HepG2 (cell line): ENCODE results near the gene AGBL3. TPM values are rescaled to one million over a fixed set of nuclear protein-coding genes. Genes with fewer than 3 reads are reported as not detected.

Experiments used
- ARHGAP35 ChIP-seq: sonication (generic); formaldehyde crosslinking; IDR thresholded peaks from 2 replicates; pipeline ENCODE4 v1.9.0; 2022; ENCODE audit warnings: mild to moderate bottlenecking, inconsistent platforms, moderate library complexity, missing genetic modification reagents, borderline replicate concordance
- CAMTA2 ChIP-seq: sonication (generic); formaldehyde crosslinking; IDR thresholded peaks from 2 replicates; pipeline ENCODE4 v1.4.0; 2020; ENCODE audit warnings: mild to moderate bottlenecking, missing genetic modification reagents, borderline replicate concordance
- CHCHD3 ChIP-seq: sonication (generic); formaldehyde crosslinking; IDR thresholded peaks from 2 replicates; pipeline ENCODE4 v1.8.0; 2022; ENCODE audit warnings: mild to moderate bottlenecking, missing genetic modification reagents, moderate library complexity
- GPBP1L1 ChIP-seq: sonication (generic); formaldehyde crosslinking; IDR thresholded peaks from 2 replicates; pipeline ENCODE4 v1.5.0; 2020; ENCODE audit warnings: mild to moderate bottlenecking, missing genetic modification reagents
- IRF2 ChIP-seq: IDR thresholded peaks from 2 replicates; pipeline ENCODE4 v1.6.1; 2018; ENCODE audit warnings: missing genetic modification reagents, missing compliant biosample characterization
- MXD4 ChIP-seq: IDR thresholded peaks from 2 replicates; pipeline ENCODE4 v1.6.1; 2016; ENCODE audit warnings: mild to moderate bottlenecking, missing biosample characterization, missing genetic modification reagents
- NFYB ChIP-seq: sonication (generic); formaldehyde crosslinking; IDR thresholded peaks from 2 replicates; pipeline ENCODE4 v1.4.0; 2020; ENCODE audit warnings: missing genetic modification reagents
- NONO ChIP-seq, 2 experiments: fragments of 450-650 bp in 1 of 2; sonication (generic) in 1 of 2; formaldehyde crosslinking in 1 of 2; IDR thresholded peaks in 1 of 2; conservative IDR thresholded peaks in 1 of 2; 2 replicates each; pipeline versions ENCODE4 v1.6.1 to v1.8.0; 2017 to 2022; ENCODE audit warnings: mild to moderate bottlenecking in 1 of 2, missing genetic modification reagents in 1 of 2, moderate library complexity in 1 of 2
- NR2F2 ChIP-seq: IDR thresholded peaks from 2 replicates; pipeline ENCODE4 v1.6.1; 2012; ENCODE audit warnings: low read depth, inconsistent platforms, borderline replicate concordance
- RBAK ChIP-seq: sonication (generic); formaldehyde crosslinking; IDR thresholded peaks from 2 replicates; pipeline ENCODE4 v1.5.1; 2020; ENCODE audit warnings: mild to moderate bottlenecking, missing genetic modification reagents
- SETDB1 ChIP-seq: sonication (generic); formaldehyde crosslinking; IDR thresholded peaks from 2 replicates; pipeline ENCODE4 v1.5.1; 2020; ENCODE audit warnings: missing genetic modification reagents, mild to moderate bottlenecking, borderline replicate concordance
- SIX1 ChIP-seq: sonication (generic); formaldehyde crosslinking; IDR thresholded peaks from 2 replicates; pipeline ENCODE4 v1.4.0; 2020; ENCODE audit warnings: missing genetic modification reagents, borderline replicate concordance
- SOX5 ChIP-seq: IDR thresholded peaks from 2 replicates; pipeline ENCODE4 v1.6.1; 2016; ENCODE audit warnings: borderline replicate concordance
- SRSF4 ChIP-seq: fragments of 200-400 bp; formaldehyde crosslinking; IDR thresholded peaks from one replicate; pipeline ENCODE4 v1.6.1; 2018; ENCODE audit warnings: mild to moderate bottlenecking, low read depth, low read length, moderate library complexity; ENCODE audit not compliant: poor library complexity, severe bottlenecking
- THAP11 ChIP-seq: IDR thresholded peaks from 2 replicates; pipeline ENCODE4 v1.6.1; 2016; ENCODE audit warnings: missing biosample characterization, missing genetic modification reagents
- ZBTB1 ChIP-seq: sonication (generic); formaldehyde crosslinking; IDR thresholded peaks from 2 replicates; pipeline ENCODE4 v1.4.0; 2020; ENCODE audit warnings: missing genetic modification reagents, borderline replicate concordance
- ZBTB26 ChIP-seq: IDR thresholded peaks from 2 replicates; pipeline ENCODE4 v1.6.1; 2016; ENCODE audit warnings: missing compliant biosample characterization, missing genetic modification reagents, borderline replicate concordance
- ZFP37 ChIP-seq: sonication (generic); formaldehyde crosslinking; IDR thresholded peaks from 2 replicates; pipeline ENCODE4 v1.4.0; 2020; ENCODE audit warnings: missing genetic modification reagents, borderline replicate concordance
- ZNF331 ChIP-seq: sonication (generic); formaldehyde crosslinking; IDR thresholded peaks from 2 replicates; pipeline ENCODE4 v1.4.0; 2020; ENCODE audit warnings: missing genetic modification reagents
- ZNF678 ChIP-seq: sonication (generic); formaldehyde crosslinking; IDR thresholded peaks from 2 replicates; pipeline ENCODE4 v1.4.0; 2020; ENCODE audit warnings: mild to moderate bottlenecking, missing genetic modification reagents
- ZNF740 ChIP-seq: sonication (generic); formaldehyde crosslinking; IDR thresholded peaks from 2 replicates; pipeline ENCODE4 v1.4.0; 2020; ENCODE audit warnings: missing genetic modification reagents
- ZNF879 ChIP-seq: sonication (generic); formaldehyde crosslinking; IDR thresholded peaks from 2 replicates; pipeline ENCODE4 v1.8.1; 2023; ENCODE audit warnings: missing genetic modification reagents
- ZSCAN21 ChIP-seq: sonication (generic); formaldehyde crosslinking; IDR thresholded peaks from 2 replicates; pipeline ENCODE4 v1.8.0; 2022; ENCODE audit warnings: mild to moderate bottlenecking, missing genetic modification reagents, moderate library complexity, borderline replicate concordance
- polyA plus RNA-seq, 8 experiments: library from polyadenylated mRNA; depleted of rRNA in 3 of 8; stranded (reverse) in 7 of 8; unstranded in 1 of 8; fragments of >200 nt; fragmentation: Illumina TruSeq in 4 of 8; extraction: Trizol in 4 of 8; gene quantifications; 2 replicates each; pipeline versions ENCODE4 v1.2.1 to v1.2.3, GENCODE V29; 2011 to 2016; ENCODE audit warnings: low read depth in 4 of 8, missing spikeins in 1 of 8, mixed read lengths in 1 of 8; ENCODE audit not compliant: insufficient read depth in 1 of 8
- total RNA-seq, 5 experiments: library from RNA; depleted of rRNA; stranded (reverse); fragments of >200 nt; fragmentation: Illumina TruSeq; extraction: Trizol; gene quantifications; 2 replicates each; pipeline ENCODE4 v1.2.3, GENCODE V29; 2016; ENCODE audit warnings: low read depth in 1 of 5
- TF ChIP-seq, protein P1 (sequence below): sonication (generic); formaldehyde crosslinking; IDR thresholded peaks from 2 replicates; pipeline ENCODE4 v1.5.0; 2020; ENCODE audit warnings: mild to moderate bottlenecking, missing genetic modification reagents

Gene AGBL3
- total and polyA plus RNA-seq, 2 of the 13 experiments (the other 11 are each of a cell fraction or from before 2014, with no cell fraction given): 2.2 to 7.2 TPM

- TF ChIP-seq GPBP1L1 (CRISPR knock-in tag) (no peak), SETDB1 (CRISPR knock-in tag) (no peak), ARHGAP35 (CRISPR knock-in tag) (0 out of 2 replicates have a peak, but pooled peaks have one; percentile 60), SOX5 (CRISPR knock-in tag) (peak; percentile 80; the same call in 1 of the 2 replicates), ZNF331 (CRISPR knock-in tag) (peak; percentile 71; the same call in 1 of the 2 replicates), ZNF740 (CRISPR knock-in tag) (no peak), NONO (IDR thresholded peaks at IDR 0.05) (no peak), NONO (CRISPR knock-in tag; conservative IDR thresholded peaks at IDR 0.05) (no peak), ZSCAN21 (CRISPR knock-in tag) (peak; percentile 46; the same call in 1 of the 2 replicates), THAP11 (CRISPR knock-in tag) (peak; percentile 65; the same call in 1 of the 2 replicates), RBAK (CRISPR knock-in tag) (no peak), NR2F2 (peak; percentile 53; the same call in 1 of the 2 replicates), IRF2 (CRISPR knock-in tag) (peak; percentile 100), SIX1 (no peak), NFYB (CRISPR knock-in tag) (no peak), SRSF4 (no peak), CHCHD3 (no peak), ZNF678 (no peak), MXD4 (no peak; the same call in 1 of the 2 replicates), ZNF879 (CRISPR knock-in tag) (no peak), ZFP37 (CRISPR knock-in tag) (0 out of 2 replicates have a peak, but pooled peaks have one; percentile 33), CAMTA2 (CRISPR knock-in tag) (no peak), ZBTB26 (CRISPR knock-in tag) (no peak), ZBTB1 (CRISPR knock-in tag) (no peak)
- TF ChIP-seq, protein P1, sequence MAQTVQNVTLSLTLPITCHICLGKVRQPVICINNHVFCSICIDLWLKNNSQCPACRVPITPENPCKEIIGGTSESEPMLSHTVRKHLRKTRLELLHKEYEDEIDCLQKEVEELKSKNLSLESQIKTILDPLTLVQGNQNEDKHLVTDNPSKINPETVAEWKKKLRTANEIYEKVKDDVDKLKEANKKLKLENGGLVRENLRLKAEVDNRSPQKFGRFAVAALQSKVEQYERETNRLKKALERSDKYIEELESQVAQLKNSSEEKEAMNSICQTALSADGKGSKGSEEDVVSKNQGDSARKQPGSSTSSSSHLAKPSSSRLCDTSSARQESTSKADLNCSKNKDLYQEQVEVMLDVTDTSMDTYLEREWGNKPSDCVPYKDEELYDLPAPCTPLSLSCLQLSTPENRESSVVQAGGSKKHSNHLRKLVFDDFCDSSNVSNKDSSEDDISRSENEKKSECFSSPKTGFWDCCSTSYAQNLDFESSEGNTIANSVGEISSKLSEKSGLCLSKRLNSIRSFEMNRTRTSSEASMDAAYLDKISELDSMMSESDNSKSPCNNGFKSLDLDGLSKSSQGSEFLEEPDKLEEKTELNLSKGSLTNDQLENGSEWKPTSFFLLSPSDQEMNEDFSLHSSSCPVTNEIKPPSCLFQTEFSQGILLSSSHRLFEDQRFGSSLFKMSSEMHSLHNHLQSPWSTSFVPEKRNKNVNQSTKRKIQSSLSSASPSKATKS: 0 out of 2 replicates have a peak, but pooled peaks have one; percentile 44
These were observed 161.8 kb downstream of the AGBL3 start, which contains the start of gene TMEM140 (continued) for GRCh38 chr7:135147899-135148721.
